GM12878 (cell line): ENCODE measurements around the gene HIPK4. TPM values are rescaled to one million over a fixed set of nuclear protein-coding genes. Genes with fewer than 3 reads are reported as not detected.

Source experiments
- ATAC-seq: fragments of 200-7000 bp; cut with Tn5 transposase; 3 replicates; pipeline ENCODE4 v1.9.1; 2020; ENCODE audit warnings: mild to moderate bottlenecking, moderate library complexity
- BruUV-seq: library from RNA; stranded (reverse); fragments of 400-500 nt; replicated peaks from 2 replicates; lab custom pipeline; 2021; lab: Mats Ljungman, UMichigan
- CTCF ChIA-PET: fragments of 300-600 bp; sonication (Branson Sonifier 250); formaldehyde crosslinking; extraction: SDS; loops from one replicate; lab custom pipeline; 2021; ENCODE audit warnings: inconsistent platforms; lab: Yijun Ruan, JAX
- POLR2A ChIA-PET: fragments of 350-600 bp; formaldehyde crosslinking; extraction: SDS; loops from one replicate; lab custom pipeline; 2021; ENCODE audit warnings: inconsistent platforms; lab: Charles Lee
- RAD21 ChIA-PET: fragments of 300-600 bp; sonication (Branson Sonifier 250); formaldehyde crosslinking; loops from one replicate; lab custom pipeline; 2023; ENCODE audit warnings: antibody characterized with exemption; ENCODE audit not compliant: unreplicated experiment; lab: Charles Lee
- SMC1A ChIA-PET: fragments of 300-600 bp; sonication (Branson Sonifier 250); formaldehyde crosslinking; loops from one replicate; lab custom pipeline; 2023; ENCODE audit not compliant: unreplicated experiment, uncharacterized antibody; lab: Charles Lee
- DNase-seq: peaks from one replicate; pipeline ENCODE4 v3.0.0-alpha.2; 2011; ENCODE audit warnings: low read depth, low spot score
- FAIRE-seq: peaks from 3 replicates; lab custom pipeline; 2011; peaks lifted over from hg19 to GRCh38; lab: Jason Lieb, UNC
- H2AFZ ChIP-seq: 2 replicates; pipeline ENCODE4 v1.6.0; 2011; ENCODE audit warnings: low read depth, low read length, control low read depth; ENCODE audit not compliant: control insufficient read depth
- H3K27ac ChIP-seq: 2 replicates; pipeline ENCODE4 v1.5.1; 2011; ENCODE audit warnings: control low read depth; ENCODE audit not compliant: control insufficient read depth, insufficient read depth
- H3K27me3 ChIP-seq, 2 experiments: replicated peaks in 1 of 2; 2 replicates each; pipeline versions ENCODE4 v1.6.0 to v1.6.1; 2011; ENCODE audit warnings: low read length in 1 of 2; ENCODE audit not compliant: control insufficient read depth in 2 of 2, insufficient read depth in 2 of 2
- H3K36me3 ChIP-seq, 2 experiments: 2 replicates each; pipeline ENCODE4 v1.5.1; 2011; ENCODE audit warnings: low read length in 1 of 2; ENCODE audit not compliant: control insufficient read depth in 2 of 2, insufficient read depth in 2 of 2
- H3K4me1 ChIP-seq: 2 replicates; pipeline ENCODE4 v1.6.1; 2011; ENCODE audit warnings: mild to moderate bottlenecking, low read length, moderate library complexity, mixed read lengths; ENCODE audit not compliant: control insufficient read depth, insufficient read depth
- H3K4me2 ChIP-seq: 2 replicates; pipeline ENCODE4 v1.6.0; 2011; ENCODE audit warnings: control low read depth; ENCODE audit not compliant: control insufficient read depth, insufficient read depth
- H3K4me3 ChIP-seq: fragments of 200-600 bp; sonication (generic); 2 replicates; pipeline ENCODE4 v1.5.1; 2016
- H3K79me2 ChIP-seq: 2 replicates; pipeline ENCODE4 v1.6.0; 2011; ENCODE audit warnings: low read length; ENCODE audit not compliant: control insufficient read depth, insufficient read depth
- H3K9ac ChIP-seq: 2 replicates; pipeline ENCODE4 v1.8.0; 2011; ENCODE audit warnings: low read length, control low read depth, mixed read lengths; ENCODE audit not compliant: control insufficient read depth, insufficient read depth
- H3K9me3 ChIP-seq: replicated peaks from 3 replicates; pipeline ENCODE4 v1.5.1; 2011; ENCODE audit warnings: mild to moderate bottlenecking, low read length; ENCODE audit not compliant: control insufficient read depth, insufficient read depth
- H4K20me1 ChIP-seq: 2 replicates; pipeline ENCODE4 v1.6.0; 2011; ENCODE audit not compliant: control insufficient read depth, insufficient read depth
- CUX1 ChIP-seq: IDR thresholded peaks from 2 replicates; pipeline ENCODE4 v1.6.1; 2012; ENCODE audit warnings: improper control_type of control experiment, low read depth, low read length; ENCODE audit not compliant: insufficient replicate concordance
- JUND ChIP-seq: IDR thresholded peaks from 2 replicates; pipeline ENCODE4 v1.6.1; 2012; ENCODE audit warnings: low read depth, mild to moderate bottlenecking, low read length, improper control_type of control experiment, moderate library complexity
- RELB ChIP-seq: fragments of 450-650 bp; IDR thresholded peaks from 2 replicates; pipeline ENCODE4 v1.6.1; 2017; ENCODE audit warnings: low read depth, mild to moderate bottlenecking, moderate library complexity
- SP1 ChIP-seq: IDR thresholded peaks from one replicate; pipeline ENCODE4 v1.6.1; 2011; ENCODE audit warnings: low read depth, low read length
- USF1 ChIP-seq: IDR thresholded peaks from 2 replicates; pipeline ENCODE4 v1.6.1; 2011; ENCODE audit warnings: borderline replicate concordance, low read depth, mild to moderate bottlenecking, moderate library complexity, mixed read lengths, low read length; ENCODE audit not compliant: insufficient read depth; ENCODE audit errors: extremely low read length
- ZBTB4 ChIP-seq: fragments of 450-650 bp; formaldehyde crosslinking; IDR thresholded peaks from 2 replicates; pipeline ENCODE4 v1.4.0; 2022; ENCODE audit warnings: mild to moderate bottlenecking, moderate library complexity
- WGBS: methylation state at CpG from one replicate; pipeline ENCODE4 v1.1.6; 2016; ENCODE audit warnings: low lambda C conversion rate; ENCODE audit not compliant: insufficient replicate concordance, insufficient coverage; ENCODE audit errors: missing lambda C conversion rate; 5-methylcytosine and 5-hydroxymethylcytosine counted together
- in situ Hi-C: fragments of 300-500 bp; cut with MboI; formaldehyde crosslinking; loops from 9 replicates; pipeline ENCODE4 v1.14.3; 2018; ENCODE audit warnings: mixed read lengths
- intact Hi-C: fragments of 100-400 bp; cut with micrococcal nuclease; formaldehyde crosslinking; loops from one replicate; pipeline ENCODE4 v1.14.2; 2022; ENCODE audit not compliant: unreplicated experiment
- polyA plus RNA-seq, 11 experiments: library from polyadenylated mRNA; depleted of rRNA in 4 of 11; unstranded in 6 of 11; stranded (reverse) in 5 of 11; fragments of >200 nt; fragmentation: Nextera tagmentation in 4 of 11; fragmentation: Illumina TruSeq in 1 of 11; extraction: Ambion mirVana in 4 of 11; extraction: Trizol in 1 of 11; gene quantifications; 1 replicate in 1 of 11; 2 replicates in 10 of 11; pipeline versions ENCODE4 v1.2.1 to v1.2.3, GENCODE V29; 2011 to 2016; ENCODE audit warnings: inconsistent platforms in 2 of 11, missing spikeins in 2 of 11, low read depth in 1 of 11
- total RNA-seq, 4 experiments: library from RNA; depleted of rRNA in 3 of 4; stranded (reverse); fragments of >200 nt in 3 of 4; fragmentation: Illumina TruSeq in 1 of 4; extraction: Trizol in 1 of 4; gene quantifications; 2 replicates each; pipeline versions ENCODE4 v1.2.1 to v1.2.3, GENCODE V29; 2013 to 2021
- TF ChIP-seq, protein P1 (sequence below): fragments of 450-650 bp; IDR thresholded peaks from 2 replicates; pipeline ENCODE4 v1.6.1; 2018; ENCODE audit warnings: borderline replicate concordance, mild to moderate bottlenecking; ENCODE audit not compliant: partially characterized antibody

The HIPK4 gene
- total and polyA plus RNA-seq, 10 of the 15 experiments (the other 5 are each of a cell fraction or from before 2014, with no cell fraction given): 0.07 to 0.13 (median 0.08) TPM; not detected in 7

DNA sequence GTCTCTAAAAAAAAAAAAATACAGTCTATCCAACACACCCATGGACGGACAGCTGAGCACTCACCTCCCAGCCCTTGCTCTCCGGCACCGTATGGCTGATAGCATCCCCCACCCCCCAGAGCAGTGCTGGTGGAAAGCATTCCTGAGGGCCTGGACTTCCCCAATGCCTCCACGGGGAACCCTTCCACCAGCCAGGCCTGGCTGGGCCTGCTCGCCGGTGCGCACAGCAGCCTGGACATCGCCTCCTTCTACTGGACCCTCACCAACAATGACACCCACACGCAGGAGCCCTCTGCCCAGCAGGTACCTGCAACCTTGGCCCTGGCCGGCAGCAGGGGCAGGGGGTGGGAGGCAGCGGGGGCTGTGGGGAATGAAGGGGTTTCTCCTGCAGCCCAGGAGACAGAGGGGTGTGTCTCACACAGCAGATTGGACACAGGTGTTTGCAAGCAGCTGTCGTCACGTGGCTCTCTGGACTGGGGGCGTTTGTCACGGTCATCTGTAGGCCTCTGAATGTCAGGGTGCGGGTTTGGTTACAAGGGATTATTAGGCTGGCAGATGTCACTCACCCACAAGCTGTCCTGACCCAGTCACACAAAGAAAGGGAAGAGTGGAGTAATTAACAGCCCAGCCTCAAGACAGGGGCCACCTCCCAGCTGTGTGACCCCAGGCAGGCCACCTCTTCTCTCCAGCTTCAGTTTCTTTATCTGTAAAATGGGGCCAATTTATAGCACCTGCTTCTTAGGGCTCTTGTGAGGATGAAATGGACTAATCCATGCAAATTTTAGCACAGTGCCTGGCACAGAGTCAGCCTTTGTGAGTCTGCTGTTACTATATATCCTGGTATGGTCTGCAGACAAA lies 22.2 kb downstream of the HIPK4 start:
- H3K36me3 ChIP-seq: no peaks in the 10 kb centered on the region; a peak in 2 of 4 replicates
- CTCF ChIA-PET: no interaction called here
- RAD21 ChIA-PET: no interaction called here
- no peak overlapping the region for H3K4me2 ChIP-seq
- no peaks in the 10 kb centered on the region for H4K20me1 ChIP-seq
- WGBS: 96% methylated on average over 16 of the region's 16 CpGs
- no peak overlapping the region for H3K9ac ChIP-seq
- ATAC-seq (no peak), DNase-seq (no peak), FAIRE-seq (no peak)
- intact Hi-C loops (no loop called here), in situ Hi-C loops (no loop called here)
- no peaks in the 10 kb centered on the region for H3K27me3 ChIP-seq
- no peaks in the 10 kb centered on the region for H3K4me1 ChIP-seq
- POLR2A ChIA-PET: no interaction called here
- H3K9me3 ChIP-seq: no peaks in the 10 kb centered on the region
- H2AFZ ChIP-seq: no peak overlapping the region
- H3K4me3 ChIP-seq: no peak overlapping the region
- H3K79me2 ChIP-seq: no peaks in the 10 kb centered on the region
- BruUV-seq: no TSS peak
- SMC1A ChIA-PET: no interaction called here
- no peak overlapping the region for H3K27ac ChIP-seq
- TF ChIP-seq, protein P1, sequence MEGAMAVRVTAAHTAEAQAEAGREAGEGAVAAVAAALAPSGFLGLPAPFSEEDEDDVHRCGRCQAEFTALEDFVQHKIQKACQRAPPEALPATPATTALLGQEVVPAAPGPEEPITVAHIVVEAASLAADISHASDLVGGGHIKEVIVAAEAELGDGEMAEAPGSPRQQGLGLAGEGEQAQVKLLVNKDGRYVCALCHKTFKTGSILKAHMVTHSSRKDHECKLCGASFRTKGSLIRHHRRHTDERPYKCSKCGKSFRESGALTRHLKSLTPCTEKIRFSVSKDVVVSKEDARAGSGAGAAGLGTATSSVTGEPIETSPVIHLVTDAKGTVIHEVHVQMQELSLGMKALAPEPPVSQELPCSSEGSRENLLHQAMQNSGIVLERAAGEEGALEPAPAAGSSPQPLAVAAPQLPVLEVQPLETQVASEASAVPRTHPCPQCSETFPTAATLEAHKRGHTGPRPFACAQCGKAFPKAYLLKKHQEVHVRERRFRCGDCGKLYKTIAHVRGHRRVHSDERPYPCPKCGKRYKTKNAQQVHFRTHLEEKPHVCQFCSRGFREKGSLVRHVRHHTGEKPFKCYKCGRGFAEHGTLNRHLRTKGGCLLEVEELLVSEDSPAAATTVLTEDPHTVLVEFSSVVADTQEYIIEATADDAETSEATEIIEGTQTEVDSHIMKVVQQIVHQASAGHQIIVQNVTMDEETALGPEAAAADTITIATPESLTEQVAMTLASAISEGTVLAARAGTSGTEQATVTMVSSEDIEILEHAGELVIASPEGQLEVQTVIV: no peak
- no peak for TF ChIP-seq JUND
- no peak for TF ChIP-seq CUX1
- TF ChIP-seq SP1: no peak
- no peak for TF ChIP-seq USF1
- no peak for TF ChIP-seq RELB
- TF ChIP-seq ZBTB4: no peak
